Uterus (tissue), 4 donors: Measurements from ENCODE around the gene NCEH1. TPM values are rescaled to one million over a fixed set of nuclear protein-coding genes. Genes with fewer than 3 reads are reported as not detected.

Source experiments
- DNase-seq, 2 donors: peaks; one replicate each; pipeline ENCODE4 v3.0.0-alpha.2; 2019 to 2020
- H3K27ac ChIP-seq, 2 donors: fragments of 200-600 bp; sonication (generic); 1 replicate in 1 of 2; 2 replicates in 1 of 2; pipeline ENCODE4 v1.5.1; 2016 to 2018
- H3K27me3 ChIP-seq, 2 donors: fragments of 200-600 bp; sonication (generic); one replicate each; pipeline ENCODE4 v1.5.1; 2018 to 2019; ENCODE audit warnings: control low read depth in 1 of 2
- H3K36me3 ChIP-seq, 2 donors: fragments of 200-600 bp; sonication (generic); one replicate each; pipeline ENCODE4 v1.5.1; 2019; ENCODE audit warnings: control low read depth in 1 of 2
- H3K4me1 ChIP-seq, 2 donors: fragments of 200-600 bp; sonication (generic); one replicate each; pipeline ENCODE4 v1.5.1; 2018 to 2019; ENCODE audit warnings: control low read depth in 1 of 2
- H3K4me3 ChIP-seq, 2 donors: fragments of 200-600 bp; sonication (generic); 1 replicate in 1 of 2; 2 replicates in 1 of 2; pipeline ENCODE4 v1.5.1; 2018 to 2019; ENCODE audit warnings: mild to moderate bottlenecking in 1 of 2
- H3K9me3 ChIP-seq, 2 donors: fragments of 200-600 bp; sonication (generic); one replicate each; pipeline ENCODE4 v1.5.1; 2019; ENCODE audit warnings: control low read depth in 1 of 2
- CTCF ChIP-seq, 4 experiments: fragments of 200-600 bp in 2 of 4; fragments of 450-650 bp in 2 of 4; sonication (generic) in 2 of 4; IDR thresholded peaks; one replicate each; pipeline ENCODE4 v1.5.1; 2016 to 2019; ENCODE audit warnings: antibody characterized with exemption in 4 of 4, mild to moderate bottlenecking in 2 of 4, moderate library complexity in 1 of 4
- POLR2A ChIP-seq, 2 donors: fragments of 450-650 bp; IDR thresholded peaks; one replicate each; pipeline ENCODE4 v1.6.1; 2016; ENCODE audit warnings: antibody characterized with exemption in 2 of 2, mild to moderate bottlenecking in 1 of 2, moderate library complexity in 1 of 2
- intact Hi-C: fragments of 100-400 bp; cut with DNase I; formaldehyde crosslinking; loops from one replicate; pipeline ENCODE4 v1.15.1; 2023; ENCODE audit warnings: low total_unique reads
- total RNA-seq, 4 donors: library from RNA; depleted of rRNA in 3 of 4; stranded (reverse); fragments of >200 nt in 3 of 4; gene quantifications; one replicate each; pipeline versions ENCODE4 v1.1.0 to v1.2.4, GENCODE V29; 2014 to 2023
- donor health status: DM: yes; HTN: yes; CAD: no.

The NCEH1 gene
- total RNA-seq, 4 donors from 2014 or later: 1.8 to 5.8 (median 5.4) TPM

DNA sequence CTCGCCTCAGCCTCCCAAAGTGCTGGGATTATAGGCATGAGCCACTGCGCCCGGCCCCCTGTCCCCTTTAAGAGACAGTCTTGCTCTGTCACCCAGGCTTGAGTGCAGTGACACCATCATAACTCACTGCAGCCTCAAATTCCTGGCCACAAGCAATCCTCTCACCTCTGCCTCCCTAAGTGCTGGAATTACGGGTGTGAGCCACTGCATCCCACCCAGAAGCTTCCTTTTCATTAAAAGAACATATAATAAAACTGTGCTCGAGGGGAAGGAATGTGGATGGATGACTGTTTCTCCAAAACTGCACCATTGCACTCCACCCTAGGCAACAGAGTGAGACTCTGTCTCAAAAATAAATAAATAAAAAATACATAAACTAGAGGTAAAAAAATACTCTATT, 70.1 kb downstream of the NCEH1 start:
- Histone ChIP-seq H3K4me1 (no peaks in the 10 kb centered on the region), H3K4me3 (no peak overlapping the region), H3K27me3 (no peaks in the 10 kb centered on the region), H3K36me3 (no peaks in the 10 kb centered on the region), H3K27ac (no peak overlapping the region), H3K9me3 (no peaks in the 10 kb centered on the region)
- intact Hi-C loops: no loop called here
- TF ChIP-seq POLR2A (IDR thresholded peaks at IDR 0.05): no peak
- no peak for TF ChIP-seq CTCF (IDR thresholded peaks at IDR 0.05)
- no peak for DNase-seq

- no peaks in the 10 kb centered on the region for H3K9me3 ChIP-seq
- TF ChIP-seq POLR2A (IDR thresholded peaks at IDR 0.05): no peak
- no peak for TF ChIP-seq CTCF (IDR thresholded peaks at IDR 0.05)
- intact Hi-C loops: no loop called here
Observed at GRCh38 chr3:172635588-172635987, 75.3 kb downstream of the NCEH1 start.

DNA sequence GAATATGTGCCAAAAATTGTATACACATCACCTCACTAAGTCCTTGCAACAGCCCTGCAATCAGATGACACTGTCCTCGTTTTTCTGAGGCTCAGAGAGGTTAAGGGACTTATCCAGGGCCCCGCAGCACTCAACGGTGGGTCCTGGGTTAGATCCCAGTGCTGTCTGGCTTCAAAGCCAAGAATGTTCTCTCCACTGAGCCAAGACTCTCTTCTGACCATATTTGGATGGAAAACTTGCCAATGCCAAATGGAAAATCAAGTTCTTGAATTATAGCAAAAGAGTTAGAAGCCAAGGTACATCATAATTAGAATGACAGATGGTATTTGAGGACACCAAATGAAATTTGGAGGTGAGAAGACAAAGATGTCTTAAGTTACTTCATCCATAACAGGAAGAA, 75.9 kb downstream of the NCEH1 start:
- TF ChIP-seq POLR2A (IDR thresholded peaks at IDR 0.05) (no peak), CTCF (IDR thresholded peaks at IDR 0.05) (no peak)
- DNase-seq: no peak
- intact Hi-C loops: no loop called here
- no peaks in the 10 kb centered on the region for H3K4me1 ChIP-seq
- H3K4me3 ChIP-seq: no peak overlapping the region
- no peak overlapping the region for H3K27ac ChIP-seq
- no peaks in the 10 kb centered on the region for H3K36me3 ChIP-seq
- no peaks in the 10 kb centered on the region for H3K9me3 ChIP-seq
- no peaks in the 10 kb centered on the region for H3K27me3 ChIP-seq

More at GRCh38 chr3:172635588-172635987, 75.3 kb downstream of the NCEH1 start:
- DNase-seq: no peak
- Histone ChIP-seq H3K4me3 (no peak overlapping the region), H3K4me1 (no peaks in the 10 kb centered on the region), H3K27me3 (no peaks in the 10 kb centered on the region), H3K36me3 (no peaks in the 10 kb centered on the region), H3K27ac (no peak overlapping the region)

DNA sequence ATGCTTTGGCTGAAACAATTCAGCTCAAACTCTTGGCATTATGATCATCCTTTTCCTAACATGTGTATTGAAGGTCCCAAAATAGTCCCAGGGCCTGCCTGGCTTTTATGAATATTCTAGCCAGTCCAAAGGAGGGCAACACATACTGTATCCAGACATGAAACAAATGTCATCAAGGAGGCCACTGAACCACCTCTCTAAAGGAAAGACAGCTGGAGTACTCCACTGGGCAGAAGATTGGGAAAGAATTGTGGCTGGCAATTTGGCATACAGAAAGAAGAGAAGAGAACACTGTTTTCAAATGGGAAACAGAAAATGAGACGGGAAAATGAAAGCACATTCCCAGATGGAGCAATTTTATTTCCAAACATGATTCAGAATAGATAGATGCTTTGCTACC, 80.6 kb downstream of the NCEH1 start:
- H3K27ac ChIP-seq: no peak overlapping the region
- no peaks in the 10 kb centered on the region for H3K36me3 ChIP-seq
- no peaks in the 10 kb centered on the region for H3K4me1 ChIP-seq
- intact Hi-C loops: no loop called here
- DNase-seq: no peak
- no peaks in the 10 kb centered on the region for H3K27me3 ChIP-seq
- H3K4me3 ChIP-seq: no peak overlapping the region
- TF ChIP-seq POLR2A (IDR thresholded peaks at IDR 0.05): no peak
- no peak for TF ChIP-seq CTCF (IDR thresholded peaks at IDR 0.05)
- H3K9me3 ChIP-seq: no peaks in the 10 kb centered on the region

GRCh38 chr3:172629470-172629869, 81.4 kb downstream of the NCEH1 start:
- DNase-seq: no peak

More at GRCh38 chr3:172629470-172629869, 81.4 kb downstream of the NCEH1 start:
- H3K36me3 ChIP-seq: no peaks in the 10 kb centered on the region
- H3K27ac ChIP-seq: no peak overlapping the region
- intact Hi-C loops: no loop called here
- no peaks in the 10 kb centered on the region for H3K9me3 ChIP-seq
- H3K27me3 ChIP-seq: no peaks in the 10 kb centered on the region
- no peak overlapping the region for H3K4me3 ChIP-seq
- no peaks in the 10 kb centered on the region for H3K4me1 ChIP-seq
- TF ChIP-seq CTCF (IDR thresholded peaks at IDR 0.05) (no peak), POLR2A (IDR thresholded peaks at IDR 0.05) (no peak)
